ENCODE data around the gene PSAPL1.

Gene PSAPL1

DNA sequence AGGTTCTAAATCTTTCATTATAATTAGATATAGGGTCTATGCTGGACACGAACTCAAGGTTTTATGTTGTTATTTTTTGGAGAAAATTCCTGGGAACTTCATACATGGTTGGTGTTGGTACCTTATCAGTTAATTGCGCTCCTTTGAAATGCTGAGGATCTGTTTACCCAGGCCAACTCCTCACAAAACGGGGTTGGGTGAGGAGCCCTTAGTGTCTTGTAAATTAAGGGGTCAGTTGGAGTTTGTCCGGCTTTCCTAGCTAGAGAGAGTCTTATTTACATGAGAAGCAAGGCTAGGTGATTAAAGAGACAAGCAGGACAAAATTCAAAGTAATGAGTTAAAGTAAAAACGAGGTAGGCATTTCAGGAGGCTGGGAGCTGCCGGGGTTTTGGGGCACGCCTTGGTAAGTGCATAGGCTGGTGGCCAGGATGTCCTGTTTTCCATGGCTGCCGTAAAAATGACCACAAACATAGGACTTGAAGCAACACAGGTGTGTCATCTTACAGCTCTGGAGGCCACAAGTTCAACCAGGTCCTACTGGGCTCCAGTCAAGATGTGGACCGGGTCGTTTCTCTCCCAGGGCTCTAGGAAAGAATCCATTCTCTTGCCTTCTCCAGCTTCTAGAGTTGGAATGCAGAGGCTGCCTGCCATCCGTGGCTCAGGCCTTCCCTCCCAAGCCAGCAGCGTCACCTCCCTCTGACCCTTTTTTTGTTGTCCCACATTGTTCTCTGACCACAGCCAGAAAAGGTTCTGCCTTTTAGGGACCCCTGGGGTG, 19.8 kb downstream of the PSAPL1 start:
- peaks cover 0 to 9% (median 0%) of the 10 kb centered on the region in 5 experiments for H3K9me3 ChIP-seq (ENCODE audit: control extremely low read depth in 1 of 5, control insufficient read depth in 4 of 5, insufficient read depth in 2 of 5, low read depth in 1 of 5, low read length in 4 of 5)
- H3K27ac ChIP-seq (ENCODE audit: insufficient read depth in 1 of 2, low read depth in 1 of 2, low read length in 2 of 2, poor library complexity in 1 of 2, severe bottlenecking in 2 of 2) = no peak overlapping the region
- no peak overlapping the region for H3K4me3 ChIP-seq (ENCODE audit: control insufficient read depth in 1 of 7, extremely low read depth in 1 of 7, insufficient read depth in 4 of 7, low read depth in 2 of 7, low read length in 6 of 7)
- 19% methylated on average over 8 of the region's 12 CpGs for WGBS (ENCODE audit: insufficient coverage)
- POLR2A ChIA-PET = no interaction called here
- CTCF ChIA-PET = no interaction called here
- no peaks in the 10 kb centered on the region for H3K4me1 ChIP-seq (ENCODE audit: control extremely low read depth in 1 of 4, control insufficient read depth in 4 of 4, insufficient read depth in 4 of 4, low read length in 3 of 4)
- DNase-seq = no peak
- H3K36me3 ChIP-seq (ENCODE audit: control insufficient read depth in 4 of 4, insufficient read depth in 4 of 4, low read length in 3 of 4) = no peaks in the 10 kb centered on the region
- H3K27me3 ChIP-seq (replicated peaks in 2 of 5; ENCODE audit: control insufficient read depth in 4 of 5, insufficient read depth in 5 of 5, low read length in 4 of 5) = peaks cover 0 to 50% (median 8%) of the 10 kb centered on the region in 5 experiments

DNA sequence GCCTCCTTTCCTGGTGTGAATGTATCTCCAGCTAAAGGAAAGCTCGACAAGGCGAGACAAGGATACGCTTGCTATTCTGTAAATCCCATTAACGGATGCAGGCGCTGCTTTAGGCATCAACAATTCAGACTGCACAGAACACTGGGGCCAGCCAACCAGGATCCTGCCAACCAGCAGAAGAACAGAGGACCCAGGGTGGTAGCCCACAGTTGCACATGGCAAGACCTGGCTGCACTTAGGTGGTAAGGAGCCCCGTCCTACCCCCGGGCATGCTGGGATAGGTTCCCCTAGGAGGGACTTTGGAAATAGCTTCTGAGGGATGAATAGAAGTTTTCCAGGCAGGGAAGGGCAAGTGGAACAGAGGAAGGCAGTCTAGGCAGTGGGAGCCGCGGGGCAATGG, 20.7 kb downstream of the PSAPL1 start:
- ChIA-PET POLR2A (no interaction called here), CTCF (interaction anchor here (1.5 kb wide), 1 partner anchor 21 kb away, joined by 3 read pairs; no protein-coding TSS in a partner anchor)
- peaks cover 0 to 14% (median 0%) of the 10 kb centered on the region in 5 experiments for H3K9me3 ChIP-seq (ENCODE audit: control extremely low read depth in 1 of 5, control insufficient read depth in 4 of 5, insufficient read depth in 2 of 5, low read depth in 1 of 5, low read length in 4 of 5)
- peaks cover 0 to 48% (median 8%) of the 10 kb centered on the region in 5 experiments for H3K27me3 ChIP-seq (replicated peaks in 2 of 5; ENCODE audit: control insufficient read depth in 4 of 5, insufficient read depth in 5 of 5, low read length in 4 of 5)
- DNase-seq = no peak
- H3K4me1 ChIP-seq (ENCODE audit: control extremely low read depth in 1 of 4, control insufficient read depth in 4 of 4, insufficient read depth in 4 of 4, low read length in 3 of 4) = no peaks in the 10 kb centered on the region
- no peak overlapping the region for H3K4me3 ChIP-seq (ENCODE audit: control insufficient read depth in 1 of 7, extremely low read depth in 1 of 7, insufficient read depth in 4 of 7, low read depth in 2 of 7, low read length in 6 of 7)
- no peak overlapping the region for H3K27ac ChIP-seq (ENCODE audit: insufficient read depth in 1 of 2, low read depth in 1 of 2, low read length in 2 of 2, poor library complexity in 1 of 2, severe bottlenecking in 2 of 2)
- 80% methylated on average over 9 of the region's 9 CpGs for WGBS (ENCODE audit: insufficient coverage)
- no peaks in the 10 kb centered on the region for H3K36me3 ChIP-seq (ENCODE audit: control insufficient read depth in 4 of 4, insufficient read depth in 4 of 4, low read length in 3 of 4)

DNA sequence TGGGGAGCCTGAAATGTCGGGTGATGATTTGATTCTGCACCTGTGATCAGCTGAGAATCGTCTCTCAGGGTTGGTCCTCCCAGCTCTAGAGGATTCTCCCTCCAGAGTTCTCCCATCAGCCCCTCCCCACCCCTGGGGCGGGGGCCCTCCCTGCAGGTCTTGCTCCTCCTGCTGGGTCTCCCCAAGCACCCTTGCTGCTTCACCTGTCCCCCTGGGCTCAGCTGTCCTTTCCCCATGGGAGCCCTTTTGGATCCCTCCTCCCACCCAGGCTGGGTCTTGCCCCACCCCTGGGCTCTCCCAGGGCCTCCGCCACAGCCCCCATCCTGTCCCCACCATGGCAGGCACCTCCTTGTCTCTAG, 22.2 kb downstream of the PSAPL1 start:
- ChIA-PET CTCF (interaction anchor here (1.0 kb wide), 1 partner anchor 11 kb away, joined by 3 read pairs; no protein-coding TSS in a partner anchor), POLR2A (no interaction called here)

DNA sequence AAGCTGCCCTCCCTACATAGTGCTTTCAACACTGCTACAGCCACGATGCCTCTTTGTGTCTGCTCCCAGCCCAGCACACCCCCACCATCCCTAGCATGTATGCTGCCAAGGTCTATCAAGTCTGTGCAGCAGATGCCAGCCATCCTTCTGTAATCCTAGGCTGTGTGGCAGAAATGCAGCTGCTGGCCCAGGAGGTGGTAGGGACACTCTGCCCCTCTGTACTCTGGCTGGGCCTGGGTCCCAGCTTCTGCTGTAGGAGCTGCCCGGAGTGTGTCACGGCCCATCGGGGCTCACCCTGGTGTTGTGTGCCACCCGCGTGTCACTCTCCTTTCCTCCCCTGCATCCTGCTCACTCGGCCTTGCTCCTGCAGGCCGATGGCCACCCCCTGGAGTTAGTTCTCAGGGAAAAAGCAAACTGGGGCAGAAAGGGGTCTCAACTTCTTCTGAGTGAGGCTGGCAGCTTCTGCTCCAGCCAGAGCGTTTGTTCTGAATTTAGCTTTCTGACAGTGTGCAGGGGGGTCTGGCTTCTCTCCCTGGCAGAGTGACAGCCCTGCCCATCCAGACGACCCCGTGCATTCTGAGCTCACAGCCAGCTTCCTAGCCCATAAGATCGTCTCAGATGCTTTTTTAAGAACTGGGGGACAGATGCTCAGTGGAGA, 22.7 kb downstream of the PSAPL1 start:
- 79% methylated on average over 10 of the region's 12 CpGs for WGBS (ENCODE audit: insufficient coverage)
- DNase-seq = no peak
- Histone ChIP-seq H3K9me3 (ENCODE audit: control extremely low read depth in 1 of 5, control insufficient read depth in 4 of 5, insufficient read depth in 2 of 5, low read depth in 1 of 5, low read length in 4 of 5) (peaks cover 0 to 26% (median 2%) of the 10 kb centered on the region in 5 experiments), H3K27me3 (replicated peaks in 2 of 5; ENCODE audit: control insufficient read depth in 4 of 5, insufficient read depth in 5 of 5, low read length in 4 of 5) (peaks cover 0 to 51% (median 8%) of the 10 kb centered on the region in 5 experiments), H3K4me3 (ENCODE audit: control insufficient read depth in 1 of 7, extremely low read depth in 1 of 7, insufficient read depth in 4 of 7, low read depth in 2 of 7, low read length in 6 of 7) (no peak overlapping the region), H3K27ac (ENCODE audit: insufficient read depth in 1 of 2, low read depth in 1 of 2, low read length in 2 of 2, poor library complexity in 1 of 2, severe bottlenecking in 2 of 2) (no peak overlapping the region), H3K4me1 (ENCODE audit: control extremely low read depth in 1 of 4, control insufficient read depth in 4 of 4, insufficient read depth in 4 of 4, low read length in 3 of 4) (no peaks in the 10 kb centered on the region), H3K36me3 (ENCODE audit: control insufficient read depth in 4 of 4, insufficient read depth in 4 of 4, low read length in 3 of 4) (no peaks in the 10 kb centered on the region)
- ChIA-PET POLR2A (no interaction called here), CTCF (no interaction called here)

More for the DNA sequence above, 22.2 kb downstream of the PSAPL1 start:
- Histone ChIP-seq H3K27ac (ENCODE audit: insufficient read depth in 1 of 2, low read depth in 1 of 2, low read length in 2 of 2, poor library complexity in 1 of 2, severe bottlenecking in 2 of 2) (no peak overlapping the region), H3K36me3 (ENCODE audit: control insufficient read depth in 4 of 4, insufficient read depth in 4 of 4, low read length in 3 of 4) (no peaks in the 10 kb centered on the region), H3K4me1 (ENCODE audit: control extremely low read depth in 1 of 4, control insufficient read depth in 4 of 4, insufficient read depth in 4 of 4, low read length in 3 of 4) (no peaks in the 10 kb centered on the region), H3K4me3 (ENCODE audit: control insufficient read depth in 1 of 7, extremely low read depth in 1 of 7, insufficient read depth in 4 of 7, low read depth in 2 of 7, low read length in 6 of 7) (no peak overlapping the region), H3K27me3 (replicated peaks in 2 of 5; ENCODE audit: control insufficient read depth in 4 of 5, insufficient read depth in 5 of 5, low read length in 4 of 5) (peaks cover 0 to 51% (median 8%) of the 10 kb centered on the region in 5 experiments), H3K9me3 (ENCODE audit: control extremely low read depth in 1 of 5, control insufficient read depth in 4 of 5, insufficient read depth in 2 of 5, low read depth in 1 of 5, low read length in 4 of 5) (peaks cover 0 to 21% (median 2%) of the 10 kb centered on the region in 5 experiments)
- WGBS (ENCODE audit: insufficient coverage) = 87% methylated on average over 3 of the region's 4 CpGs
- DNase-seq = no peak

DNA sequence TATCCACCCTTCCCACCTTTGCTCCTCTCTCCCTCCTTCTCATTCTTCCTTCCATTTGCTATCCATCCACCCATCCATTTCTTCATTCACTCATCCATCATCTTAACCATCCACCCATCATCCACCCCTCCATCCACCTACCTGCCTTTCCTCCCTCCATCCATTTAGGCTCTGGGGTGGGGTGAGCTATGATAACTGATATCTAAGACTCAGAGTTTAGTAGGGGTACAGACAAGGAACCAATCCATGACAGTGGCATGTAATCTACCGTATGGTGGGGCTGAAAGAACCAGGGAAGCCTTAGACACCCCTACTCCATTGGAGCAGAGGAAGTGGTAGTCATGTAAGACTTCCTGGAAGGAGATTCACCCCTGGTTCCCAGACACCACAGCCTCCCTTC, 23.2 kb downstream of the PSAPL1 start:
- 83% methylated on average over 1 of the region's 1 CpG for WGBS (ENCODE audit: insufficient coverage)
- ChIA-PET CTCF (no interaction called here), POLR2A (no interaction called here)
- H3K9me3 ChIP-seq (ENCODE audit: control extremely low read depth in 1 of 5, control insufficient read depth in 4 of 5, insufficient read depth in 2 of 5, low read depth in 1 of 5, low read length in 4 of 5) = peaks cover 0 to 29% (median 2%) of the 10 kb centered on the region in 5 experiments
- H3K36me3 ChIP-seq (ENCODE audit: control insufficient read depth in 4 of 4, insufficient read depth in 4 of 4, low read length in 3 of 4) = no peaks in the 10 kb centered on the region
- peaks cover 0 to 45% (median 8%) of the 10 kb centered on the region in 5 experiments for H3K27me3 ChIP-seq (replicated peaks in 2 of 5; ENCODE audit: control insufficient read depth in 4 of 5, insufficient read depth in 5 of 5, low read length in 4 of 5)
- H3K4me1 ChIP-seq (ENCODE audit: control extremely low read depth in 1 of 4, control insufficient read depth in 4 of 4, insufficient read depth in 4 of 4, low read length in 3 of 4) = no peaks in the 10 kb centered on the region
- H3K4me3 ChIP-seq (ENCODE audit: control insufficient read depth in 1 of 7, extremely low read depth in 1 of 7, insufficient read depth in 4 of 7, low read depth in 2 of 7, low read length in 6 of 7) = no peak overlapping the region
- no peak overlapping the region for H3K27ac ChIP-seq (ENCODE audit: insufficient read depth in 1 of 2, low read depth in 1 of 2, low read length in 2 of 2, poor library complexity in 1 of 2, severe bottlenecking in 2 of 2)
- no peak for DNase-seq

DNA sequence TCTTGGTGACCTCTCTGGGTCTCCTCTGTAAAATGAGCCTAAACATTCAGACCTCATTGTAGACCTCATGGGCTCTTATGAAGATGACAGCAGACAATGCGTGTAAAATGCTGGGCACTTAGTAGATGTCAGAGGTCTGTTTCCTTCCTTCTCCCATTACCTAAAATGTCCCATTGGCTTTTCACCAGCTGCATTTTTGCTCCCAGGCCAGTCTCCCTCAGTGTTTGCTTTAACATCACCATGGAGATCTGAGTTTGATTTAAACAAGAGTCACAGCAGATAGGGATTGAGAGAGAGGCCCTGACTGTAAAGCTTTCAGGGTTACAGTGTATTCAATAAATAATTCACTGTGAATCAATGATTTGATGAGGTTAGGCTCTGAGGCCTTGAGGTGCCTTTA, 24.3 kb downstream of the PSAPL1 start:
- Histone ChIP-seq H3K27ac (ENCODE audit: insufficient read depth in 1 of 2, low read depth in 1 of 2, low read length in 2 of 2, poor library complexity in 1 of 2, severe bottlenecking in 2 of 2) (no peak overlapping the region), H3K4me1 (ENCODE audit: control extremely low read depth in 1 of 4, control insufficient read depth in 4 of 4, insufficient read depth in 4 of 4, low read length in 3 of 4) (no peaks in the 10 kb centered on the region), H3K36me3 (ENCODE audit: control insufficient read depth in 4 of 4, insufficient read depth in 4 of 4, low read length in 3 of 4) (no peaks in the 10 kb centered on the region), H3K9me3 (ENCODE audit: control extremely low read depth in 1 of 5, control insufficient read depth in 4 of 5, insufficient read depth in 2 of 5, low read depth in 1 of 5, low read length in 4 of 5) (peaks cover 0 to 26% (median 2%) of the 10 kb centered on the region in 5 experiments), H3K4me3 (ENCODE audit: control insufficient read depth in 1 of 7, extremely low read depth in 1 of 7, insufficient read depth in 4 of 7, low read depth in 2 of 7, low read length in 6 of 7) (no peak overlapping the region), H3K27me3 (replicated peaks in 2 of 5; ENCODE audit: control insufficient read depth in 4 of 5, insufficient read depth in 5 of 5, low read length in 4 of 5) (peaks cover 0 to 35% (median 7%) of the 10 kb centered on the region in 5 experiments)
- ChIA-PET POLR2A (no interaction called here), CTCF (no interaction called here)
- no peak for DNase-seq
- WGBS (ENCODE audit: insufficient coverage) = 83% methylated on average over 1 of the region's 1 CpG

DNA sequence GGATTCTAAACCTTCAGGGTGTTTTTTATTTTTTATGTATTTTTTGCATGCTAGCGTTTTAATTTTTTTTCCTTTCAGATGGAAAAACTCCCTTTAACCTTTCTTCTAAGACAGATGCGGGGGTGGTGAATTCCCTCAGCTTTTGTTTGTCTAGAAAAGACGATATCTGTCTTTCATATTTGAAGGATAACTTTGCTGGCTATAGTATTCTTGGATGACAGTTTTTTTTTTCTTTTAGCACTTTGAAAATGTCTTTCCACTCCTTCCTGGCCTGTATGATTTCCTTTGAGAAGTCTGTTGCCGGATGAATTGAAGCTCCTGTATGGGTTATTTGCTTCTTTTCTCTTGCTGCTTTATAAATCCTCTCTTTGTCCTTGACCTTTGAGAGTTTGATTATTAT, 26.6 kb downstream of the PSAPL1 start:
- CTCF ChIA-PET = no interaction called here
- DNase-seq = no peak
- POLR2A ChIA-PET = no interaction called here
- H3K27ac ChIP-seq (ENCODE audit: insufficient read depth in 1 of 2, low read depth in 1 of 2, low read length in 2 of 2, poor library complexity in 1 of 2, severe bottlenecking in 2 of 2) = no peak overlapping the region
- H3K36me3 ChIP-seq (ENCODE audit: control insufficient read depth in 4 of 4, insufficient read depth in 4 of 4, low read length in 3 of 4) = no peaks in the 10 kb centered on the region
- WGBS (ENCODE audit: insufficient coverage) = 67% methylated on average over 1 of the region's 4 CpGs
- peaks cover 0 to 20% (median 0%) of the 10 kb centered on the region in 5 experiments for H3K27me3 ChIP-seq (replicated peaks in 2 of 5; ENCODE audit: control insufficient read depth in 4 of 5, insufficient read depth in 5 of 5, low read length in 4 of 5)
- peaks cover 0 to 26% (median 4%) of the 10 kb centered on the region in 5 experiments for H3K9me3 ChIP-seq (ENCODE audit: control extremely low read depth in 1 of 5, control insufficient read depth in 4 of 5, insufficient read depth in 2 of 5, low read depth in 1 of 5, low read length in 4 of 5)
- no peaks in the 10 kb centered on the region for H3K4me1 ChIP-seq (ENCODE audit: control extremely low read depth in 1 of 4, control insufficient read depth in 4 of 4, insufficient read depth in 4 of 4, low read length in 3 of 4)
- no peak overlapping the region for H3K4me3 ChIP-seq (ENCODE audit: control insufficient read depth in 1 of 7, extremely low read depth in 1 of 7, insufficient read depth in 4 of 7, low read depth in 2 of 7, low read length in 6 of 7)

Measured in common myeloid progenitor, CD34-positive (primary cell).